Bone marrow (tissue), 2 donors: Measurements from ENCODE around the gene PSMD1.

Source experiments
- DNase-seq, 2 donors: peaks; one replicate each; lab custom pipeline; 2025; lab: John Stamatoyannopoulos, UW

PSMD1 gene

GRCh38 chr2:231210782-231211181, 154.1 kb downstream of the PSMD1 start:
- no peak for DNase-seq

- DNase-seq = no peak
Measured at GRCh38 chr2:231211486-231211885, 154.8 kb downstream of the PSMD1 start.

GRCh38 chr2:231212329-231212845, 155.7 kb downstream of the PSMD1 start:
- no peak for DNase-seq

GRCh38 chr2:231213931-231214642, 157.4 kb downstream of the PSMD1 start:
- DNase-seq = no peak

- DNase-seq = no peak
Measured at GRCh38 chr2:231218366-231218765, 161.7 kb downstream of the PSMD1 start.

GRCh38 chr2:231219289-231219688, 162.6 kb downstream of the PSMD1 start:
- no peak for DNase-seq

- DNase-seq = no peak
Measured at GRCh38 chr2:231221761-231222160, 165.1 kb downstream of the PSMD1 start.
